Erythroblast (primary cell): ENCODE data around the gene DSCAML1.

Experiments
- GATA1 ChIP-seq: IDR thresholded peaks from 2 replicates; pipeline ENCODE4 v1.6.1; 2011; ENCODE audit warnings: low read depth, mild to moderate bottlenecking, control low read depth, low read length, moderate library complexity
- POLR2A ChIP-seq: IDR thresholded peaks from 2 replicates; pipeline ENCODE4 v1.6.1; 2011; ENCODE audit warnings: mild to moderate bottlenecking, low read length

DNA sequence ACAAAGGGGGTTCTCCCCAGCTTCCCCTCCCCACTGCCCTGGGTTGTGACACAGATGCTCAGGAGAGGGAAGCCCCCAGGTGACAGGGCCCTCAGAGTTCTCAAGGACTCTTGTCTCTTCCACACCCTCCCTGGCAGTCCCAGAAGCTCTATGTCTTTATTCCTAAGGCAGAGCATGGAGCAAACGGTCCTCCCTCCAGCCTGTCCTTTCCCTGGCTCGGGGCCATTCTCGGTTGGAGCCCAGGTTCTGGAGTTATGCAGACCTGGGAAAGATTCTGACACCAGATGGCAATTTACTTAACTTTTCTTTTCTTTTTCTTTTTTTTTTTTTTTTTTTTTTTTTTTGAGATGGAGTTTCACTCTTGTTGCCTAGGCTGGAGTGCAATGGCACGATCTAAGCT is 282.8 kb downstream of the DSCAML1 start:
- TF ChIP-seq POLR2A, result no peak
- no peak for TF ChIP-seq GATA1
